Sigmoid colon (tissue), 4 donors: ENCODE measurements around the gene TMEM44.

Experiments
- CTCF ChIP-seq, 4 experiments: fragments of 450-650 bp in 3 of 4; fragments of 200-600 bp in 1 of 4; IDR thresholded peaks; one replicate each; pipeline ENCODE4 v1.5.1; 2016 to 2019; ENCODE audit warnings: antibody characterized with exemption in 4 of 4, mild to moderate bottlenecking in 3 of 4, moderate library complexity in 2 of 4
- EP300 ChIP-seq, 4 donors: sonication (generic); formaldehyde crosslinking; IDR thresholded peaks; one replicate each; pipeline ENCODE4 v1.6.1; 2017; ENCODE audit warnings: antibody characterized with exemption in 4 of 4
- POLR2A ChIP-seq, 2 donors: fragments of 450-650 bp; IDR thresholded peaks; one replicate each; pipeline ENCODE4 v1.6.1; 2016; ENCODE audit warnings: antibody characterized with exemption in 2 of 2, mild to moderate bottlenecking in 2 of 2, moderate library complexity in 2 of 2

- TF ChIP-seq CTCF (IDR thresholded peaks at IDR 0.05): no peak
- no peak for TF ChIP-seq POLR2A (IDR thresholded peaks at IDR 0.05)
- TF ChIP-seq EP300 (IDR thresholded peaks at IDR 0.05): no peak
Observed at GRCh38 chr3:194588236-194588635, 45.0 kb downstream of the TMEM44 start.
